OCI-LY7 (cell line): ENCODE results near the gene CEP97. TPM values are rescaled to one million over a fixed set of nuclear protein-coding genes. Genes with fewer than 3 reads are reported as not detected.
A peak's percentile ranks its signal among the peaks of the same experiment; 100 is the strongest.

Experiments
- BruUV-seq: library from RNA; stranded (reverse); fragments of 400-500 nt; replicated peaks from 2 replicates; lab custom pipeline; 2021; lab: Mats Ljungman, UMichigan
- CTCF ChIA-PET: fragments of 300-600 bp; sonication (Branson Sonifier 250); formaldehyde crosslinking; loops from one replicate; lab custom pipeline; 2022; ENCODE audit warnings: antibody characterized with exemption; ENCODE audit not compliant: unreplicated experiment; lab: Charles Lee
- POLR2A ChIA-PET: fragments of 300-600 bp; sonication (Branson Sonifier 250); formaldehyde crosslinking; loops from one replicate; lab custom pipeline; 2022; ENCODE audit warnings: antibody characterized with exemption; lab: Charles Lee
- DNase-seq: peaks from one replicate; pipeline ENCODE4 v3.0.0-alpha.2; 2015; ENCODE audit warnings: low spot score
- H2AFZ ChIP-seq: fragments of 200-600 bp; sonication (generic), shearing (Covaris generic); 2 replicates; pipeline ENCODE4 v1.6.1; 2014; ENCODE audit warnings: mild to moderate bottlenecking, antibody characterized with exemption, low read length, moderate library complexity
- H3K27ac ChIP-seq: fragments of 200-600 bp; sonication (generic); 2 replicates; pipeline ENCODE4 v1.5.1; 2014; ENCODE audit warnings: mixed run types, low read depth, mild to moderate bottlenecking, moderate library complexity, low read length, inconsistent platforms; ENCODE audit not compliant: poor library complexity, severe bottlenecking
- H3K36me3 ChIP-seq: fragments of 200-600 bp; sonication (generic); 2 replicates; pipeline ENCODE4 v1.6.1; 2014; ENCODE audit warnings: mild to moderate bottlenecking, antibody characterized with exemption, low read length, moderate library complexity, mixed read lengths; ENCODE audit not compliant: insufficient read depth
- H3K4me1 ChIP-seq: fragments of 200-600 bp; sonication (generic); 2 replicates; pipeline ENCODE4 v1.5.1; 2014; ENCODE audit warnings: mild to moderate bottlenecking, low read length; ENCODE audit not compliant: insufficient read depth, poor library complexity, severe bottlenecking
- H3K4me2 ChIP-seq: fragments of 200-600 bp; sonication (generic); 2 replicates; pipeline ENCODE4 v1.6.1; 2014; ENCODE audit warnings: mild to moderate bottlenecking, low read length
- H3K4me3 ChIP-seq: fragments of 200-600 bp; sonication (generic); 2 replicates; pipeline ENCODE4 v1.5.1; 2014; ENCODE audit warnings: mild to moderate bottlenecking, low read depth, low read length; ENCODE audit not compliant: poor library complexity, severe bottlenecking
- H3K79me2 ChIP-seq: fragments of 200-600 bp; sonication (generic); 2 replicates; pipeline ENCODE4 v1.6.1; 2016; ENCODE audit warnings: low read depth, mild to moderate bottlenecking, low read length, moderate library complexity, mixed read lengths; ENCODE audit not compliant: insufficient read depth
- H3K9me2 ChIP-seq: fragments of 200-600 bp; sonication (generic); 2 replicates; pipeline ENCODE4 v1.6.1; 2016; ENCODE audit warnings: mild to moderate bottlenecking, low read length, mixed read lengths; ENCODE audit not compliant: insufficient read depth
- H3K9me3 ChIP-seq: fragments of 200-600 bp; sonication (generic); 2 replicates; pipeline ENCODE4 v1.6.1; 2014; ENCODE audit warnings: mild to moderate bottlenecking, mixed run types, low read length, mixed read lengths
- H4K20me1 ChIP-seq: fragments of 200-600 bp; sonication (generic); 2 replicates; pipeline ENCODE4 v1.6.1; 2014; ENCODE audit warnings: mild to moderate bottlenecking, antibody characterized with exemption, low read length, moderate library complexity, mixed read lengths; ENCODE audit not compliant: insufficient read depth
- EZH2phosphoT487 ChIP-seq: fragments of 200-600 bp; sonication (generic); IDR thresholded peaks from 2 replicates; pipeline ENCODE4 v1.6.1; 2018; ENCODE audit warnings: low read depth, borderline replicate concordance, mild to moderate bottlenecking, mixed run types, antibody characterized with exemption, low read length, moderate library complexity, mixed read lengths
- intact Hi-C: fragments of 100-400 bp; cut with micrococcal nuclease; formaldehyde crosslinking; loops from one replicate; pipeline ENCODE4 v1.10.0; 2022; ENCODE audit not compliant: unreplicated experiment
- total RNA-seq, 2 experiments: library from RNA; depleted of rRNA in 1 of 2; stranded (reverse); fragments of >200 nt in 1 of 2; shearing (Covaris generic) in 1 of 2; gene quantifications; 2 replicates each; pipeline ENCODE4 v1.2.3, GENCODE V29; 2014 to 2022
- TF ChIP-seq, protein P1 (sequence below): fragments of 200-600 bp; sonication (generic); conservative IDR thresholded peaks from 2 replicates; pipeline ENCODE4 v1.5.1; 2014; ENCODE audit warnings: mild to moderate bottlenecking, antibody characterized with exemption, low read length, moderate library complexity, mixed read lengths

Gene CEP97
- total RNA-seq, 2 experiments from 2014 or later = 27.3 to 43.5 TPM

DNA sequence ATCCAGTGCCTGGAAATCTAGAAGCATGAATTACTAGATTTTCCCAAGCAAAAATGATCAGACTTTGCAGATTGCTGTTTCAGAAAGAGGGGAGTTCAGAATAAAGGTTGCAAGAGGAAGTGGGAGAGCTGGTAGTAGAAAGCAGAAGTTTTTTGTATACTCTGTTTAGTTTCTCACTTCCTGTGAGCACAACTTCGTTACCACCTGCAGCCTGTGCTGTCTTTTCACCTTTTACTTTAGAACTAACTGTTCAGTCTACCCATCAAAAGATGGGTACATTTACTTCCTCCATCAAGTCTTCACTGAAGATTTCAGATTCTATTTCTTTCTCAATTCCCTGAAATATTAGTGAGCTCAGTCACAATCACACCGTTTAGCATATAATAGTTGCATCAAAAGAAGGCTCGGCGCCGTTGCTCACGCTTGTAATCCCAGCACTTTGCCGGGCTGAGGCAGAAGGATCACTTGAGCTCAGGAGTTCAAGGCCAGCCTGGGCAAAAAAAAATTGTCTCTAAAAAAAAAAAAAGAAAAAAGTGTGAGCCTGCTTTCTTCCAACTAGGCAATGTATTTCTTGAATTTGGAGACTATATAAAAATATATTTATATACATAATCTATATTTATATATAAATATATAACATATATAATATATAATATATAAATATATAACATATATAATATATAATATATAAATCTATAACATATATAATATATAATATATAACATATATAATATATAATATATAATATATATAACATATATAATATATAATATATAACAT is 1.8 kb upstream of the CEP97 start:
- peaks cover 51% of the 10 kb centered on the region for H3K4me1 ChIP-seq
- BruUV-seq = no TSS peak

DNA sequence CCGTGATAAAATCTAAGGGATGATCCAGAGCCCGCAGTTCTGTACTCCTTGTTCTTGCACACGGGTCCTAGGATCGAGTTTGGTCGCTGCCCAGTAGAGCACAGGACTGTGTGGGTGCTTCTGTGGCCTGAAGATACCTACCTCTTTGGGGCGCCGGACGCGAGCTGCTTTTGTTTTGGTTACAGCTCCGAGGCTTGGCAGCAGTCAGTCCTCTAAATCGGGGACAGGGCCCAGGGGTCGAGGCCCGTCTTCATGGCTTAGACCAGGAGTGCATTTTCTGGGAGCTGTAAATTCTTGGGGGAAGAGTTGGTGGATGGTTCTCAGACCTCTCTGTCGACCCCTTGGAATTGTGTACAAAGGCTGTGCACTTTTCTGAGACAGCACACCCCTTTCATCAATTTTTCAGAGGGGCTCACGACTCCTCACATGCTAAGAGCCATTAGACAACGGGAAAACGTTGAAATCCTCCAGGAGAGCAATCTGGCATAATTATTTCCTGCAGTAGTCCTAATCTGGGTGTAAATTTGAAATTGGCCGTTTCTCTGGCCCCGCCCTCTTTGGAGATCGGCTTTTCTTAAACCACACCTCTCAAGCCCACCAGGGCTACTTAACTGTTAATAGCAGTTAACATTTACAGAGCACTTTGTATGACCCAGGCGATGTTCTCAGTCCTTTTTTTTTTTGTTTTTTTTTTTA is 928 bp downstream of the CEP97 start:
- Histone ChIP-seq H3K36me3 (peaks cover 42% of the 10 kb centered on the region), H3K4me1 (peaks cover 39% of the 10 kb centered on the region), H3K4me2 (peak overlapping the region; percentile 84), H4K20me1 (no peaks in the 10 kb centered on the region), H3K79me2 (peaks cover 53% of the 10 kb centered on the region), H3K27ac (peak overlapping the region; percentile 83), H3K4me3 (peak overlapping the region; percentile 87), H3K9me2 (no peaks in the 10 kb centered on the region), H3K9me3 (peaks cover under 1% of the 10 kb centered on the region; the same call in 1 of the 2 replicates), H2AFZ (peak overlapping the region; percentile 73; the same call in 1 of the 2 replicates)
- ChIA-PET CTCF (interaction anchor here (1.4 kb wide), 1 partner anchor 67 kb away, joined by 4 read pairs; no protein-coding TSS in a partner anchor), POLR2A (interaction anchor here (0.6 to 2.4 kb wide), 21 partner anchors 12 to 210 kb away, joined by 3 to 12 read pairs (median 5); partner anchors contain the start of genes NXPE3, RPL24 and ZBTB11)
- peak; percentile 71 for DNase-seq
- intact Hi-C loops = no loop called here
- BruUV-seq = no TSS peak
- TF ChIP-seq, protein P1, sequence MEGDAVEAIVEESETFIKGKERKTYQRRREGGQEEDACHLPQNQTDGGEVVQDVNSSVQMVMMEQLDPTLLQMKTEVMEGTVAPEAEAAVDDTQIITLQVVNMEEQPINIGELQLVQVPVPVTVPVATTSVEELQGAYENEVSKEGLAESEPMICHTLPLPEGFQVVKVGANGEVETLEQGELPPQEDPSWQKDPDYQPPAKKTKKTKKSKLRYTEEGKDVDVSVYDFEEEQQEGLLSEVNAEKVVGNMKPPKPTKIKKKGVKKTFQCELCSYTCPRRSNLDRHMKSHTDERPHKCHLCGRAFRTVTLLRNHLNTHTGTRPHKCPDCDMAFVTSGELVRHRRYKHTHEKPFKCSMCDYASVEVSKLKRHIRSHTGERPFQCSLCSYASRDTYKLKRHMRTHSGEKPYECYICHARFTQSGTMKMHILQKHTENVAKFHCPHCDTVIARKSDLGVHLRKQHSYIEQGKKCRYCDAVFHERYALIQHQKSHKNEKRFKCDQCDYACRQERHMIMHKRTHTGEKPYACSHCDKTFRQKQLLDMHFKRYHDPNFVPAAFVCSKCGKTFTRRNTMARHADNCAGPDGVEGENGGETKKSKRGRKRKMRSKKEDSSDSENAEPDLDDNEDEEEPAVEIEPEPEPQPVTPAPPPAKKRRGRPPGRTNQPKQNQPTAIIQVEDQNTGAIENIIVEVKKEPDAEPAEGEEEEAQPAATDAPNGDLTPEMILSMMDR = no peak
- no peak for TF ChIP-seq EZH2phosphoT487

More for the DNA sequence above, 1.8 kb upstream of the CEP97 start:
- Histone ChIP-seq H3K36me3 (peaks cover 15% of the 10 kb centered on the region), H3K9me3 (peaks cover 4% of the 10 kb centered on the region; the same call in 1 of the 2 replicates), H3K27ac (peak overlapping the region; percentile 92), H3K9me2 (no peaks in the 10 kb centered on the region), H3K4me3 (peak overlapping the region; percentile 57), H2AFZ (peak overlapping the region; percentile 16; the same call in 1 of the 2 replicates), H3K79me2 (peaks cover 34% of the 10 kb centered on the region), H3K4me2 (peak overlapping the region; percentile 80), H4K20me1 (no peaks in the 10 kb centered on the region)
- peak; percentile 93 for DNase-seq
- ChIA-PET CTCF (no interaction called here), POLR2A (interaction anchor here (0.7 to 5.4 kb wide), 12 partner anchors 11 to 202 kb away, joined by 3 to 67 read pairs (median 5); partner anchors contain the start of genes NXPE3, RPL24 and ZBTB11)
- intact Hi-C loops = loop anchor here (1.0 to 5.0 kb wide), 3 partner anchors 21 to 70 kb away; partner anchors contain the start of gene RPL24
- TF ChIP-seq EZH2phosphoT487 = no peak
- TF ChIP-seq, protein P1 = no peak
